Adipocyte (in vitro differentiated cells): ENCODE measurements around the gene IL18BP.

ENCODE experiments used
- DNase-seq: peaks from one replicate; pipeline ENCODE4 v3.0.0-alpha.2; 2015; ENCODE audit warnings: low read depth
- H3K27me3 ChIP-seq: replicated peaks from 2 replicates; pipeline ENCODE4 v1.7.0; 2013; ENCODE audit warnings: mild to moderate bottlenecking, low read length, moderate library complexity; ENCODE audit not compliant: control insufficient read depth, insufficient read depth
- H3K36me3 ChIP-seq: 2 replicates; pipeline ENCODE4 v1.7.0; 2013; ENCODE audit warnings: low read length, mild to moderate bottlenecking, moderate library complexity; ENCODE audit not compliant: control insufficient read depth, insufficient read depth, severe bottlenecking
- H3K4me1 ChIP-seq: 2 replicates; pipeline ENCODE4 v1.7.0; 2013; ENCODE audit warnings: mild to moderate bottlenecking, low read length, moderate library complexity; ENCODE audit not compliant: control insufficient read depth, insufficient read depth
- H3K4me3 ChIP-seq: 2 replicates; pipeline ENCODE4 v1.7.0; 2013; ENCODE audit warnings: mild to moderate bottlenecking, low read length, moderate library complexity
- H3K9ac ChIP-seq: 2 replicates; pipeline ENCODE4 v1.7.0; 2013; ENCODE audit warnings: mild to moderate bottlenecking, low read length, moderate library complexity
- H3K9me3 ChIP-seq: 2 replicates; pipeline ENCODE4 v1.7.0; 2013; ENCODE audit warnings: mild to moderate bottlenecking, low read length, moderate library complexity; ENCODE audit not compliant: control insufficient read depth

IL18BP gene

DNA sequence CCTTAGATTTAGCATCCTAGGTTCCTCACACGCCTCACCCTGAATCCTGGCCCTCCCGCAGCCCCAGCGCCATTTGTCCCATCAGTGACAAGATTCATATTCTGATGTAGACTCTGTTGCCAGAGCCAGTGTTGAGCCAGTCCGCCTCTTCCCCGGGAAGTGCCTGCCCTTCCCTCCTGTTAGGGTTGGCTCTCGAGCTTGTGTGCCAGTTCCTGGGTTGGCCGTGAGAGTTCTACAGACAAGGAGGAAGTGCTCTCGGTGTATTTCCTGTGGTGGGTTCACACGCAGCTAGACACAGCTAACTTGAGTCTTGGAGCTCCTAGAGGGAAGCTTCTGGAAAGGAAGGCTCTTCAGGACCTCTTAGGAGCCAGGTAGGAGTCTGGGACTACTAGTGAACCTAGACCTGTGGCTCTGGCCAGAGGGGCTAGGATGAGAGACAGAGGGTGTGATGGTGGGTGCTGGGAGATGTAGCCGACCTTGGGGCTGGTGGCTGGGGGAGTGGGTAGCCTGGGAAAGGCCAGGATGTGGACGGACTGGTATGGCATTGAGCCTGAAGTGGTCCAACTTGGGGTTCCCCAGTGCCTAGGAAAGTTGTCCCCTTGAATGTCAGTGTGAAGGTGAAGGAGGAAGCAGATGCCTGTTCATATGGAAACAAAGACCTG lies at the start of gene IL18BP:
IL18BP (plus strand) TSS at position 261 of the 662 bp plus-strand sequence. CDS start 1,076 bp downstream, outside the sequence.
- H3K4me3 ChIP-seq: peak within 1 kb of the TSS; percentile 25
- H3K4me1 ChIP-seq: peaks cover 9% of the 10 kb centered on the region
- no peak for DNase-seq
- no peaks in the 10 kb centered on the region for H3K9me3 ChIP-seq
- no peaks in the 10 kb centered on the region for H3K27me3 ChIP-seq
- H3K36me3 ChIP-seq: peaks cover 22% of the 10 kb centered on the region
- H3K9ac ChIP-seq: peak within 1 kb of the TSS; percentile 20

DNA sequence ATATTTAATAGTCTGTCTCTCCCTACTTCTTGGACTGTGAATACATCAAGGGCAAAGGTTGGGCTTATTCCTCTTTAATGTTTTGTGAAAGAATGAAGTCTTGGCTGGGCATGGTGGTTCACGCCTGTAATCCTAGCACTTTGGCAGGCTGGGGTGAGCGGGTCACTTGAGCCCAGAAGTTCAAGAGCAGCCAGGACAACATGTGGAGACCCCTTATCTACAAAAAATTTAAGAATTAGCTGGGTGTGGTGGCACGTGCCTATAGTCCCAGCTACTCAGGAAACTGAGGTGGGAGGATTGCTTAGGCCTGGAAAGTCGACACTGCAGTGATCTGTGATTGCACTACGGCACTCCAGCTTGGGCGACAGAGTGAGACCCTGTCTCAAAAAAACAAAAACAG lies 49.7 kb upstream of the IL18BP start:
- no peak for DNase-seq
- no peak overlapping the region for H3K4me3 ChIP-seq

GRCh38 chr11:71951741-71952310 lies 46.9 kb upstream of the IL18BP start:
- no peaks in the 10 kb centered on the region for H3K9me3 ChIP-seq
- DNase-seq: no peak
- H3K36me3 ChIP-seq: no peaks in the 10 kb centered on the region
- H3K4me1 ChIP-seq: peaks cover 16% of the 10 kb centered on the region
- no peak overlapping the region for H3K4me3 ChIP-seq
- no peak overlapping the region for H3K9ac ChIP-seq
- no peaks in the 10 kb centered on the region for H3K27me3 ChIP-seq

More for the DNA sequence above, 49.7 kb upstream of the IL18BP start:
- no peaks in the 10 kb centered on the region for H3K27me3 ChIP-seq
- H3K4me1 ChIP-seq: peaks cover 34% of the 10 kb centered on the region
- H3K9ac ChIP-seq: no peak overlapping the region
- H3K9me3 ChIP-seq: no peaks in the 10 kb centered on the region
- H3K36me3 ChIP-seq: no peaks in the 10 kb centered on the region

- Histone ChIP-seq H3K4me3 (no peak overlapping the region), H3K9me3 (no peaks in the 10 kb centered on the region), H3K36me3 (peaks cover 7% of the 10 kb centered on the region), H3K4me1 (no peaks in the 10 kb centered on the region), H3K27me3 (no peaks in the 10 kb centered on the region), H3K9ac (no peak overlapping the region)
- DNase-seq: no peak
Observed at GRCh38 chr11:71955898-71956456, 42.7 kb upstream of the IL18BP start.

- H3K36me3 ChIP-seq: peaks cover 36% of the 10 kb centered on the region
- DNase-seq: peak; percentile 58
- H3K9ac ChIP-seq: no peak overlapping the region
- H3K27me3 ChIP-seq: no peaks in the 10 kb centered on the region
- no peaks in the 10 kb centered on the region for H3K9me3 ChIP-seq
- no peak overlapping the region for H3K4me3 ChIP-seq
- no peaks in the 10 kb centered on the region for H3K4me1 ChIP-seq
Observed at GRCh38 chr11:71962428-71963038, 36.2 kb upstream of the IL18BP start.

- no peaks in the 10 kb centered on the region for H3K27me3 ChIP-seq
- H3K36me3 ChIP-seq: peaks cover 42% of the 10 kb centered on the region
Observed at GRCh38 chr11:71963468-71963867, 35.2 kb upstream of the IL18BP start.

GRCh38 chr11:71964641-71965040 lies 34.1 kb upstream of the IL18BP start:
- Histone ChIP-seq H3K9ac (no peak overlapping the region), H3K36me3 (peaks cover 51% of the 10 kb centered on the region), H3K9me3 (no peaks in the 10 kb centered on the region), H3K4me3 (no peak overlapping the region), H3K27me3 (no peaks in the 10 kb centered on the region), H3K4me1 (no peaks in the 10 kb centered on the region)
- no peak for DNase-seq

More at GRCh38 chr11:71963468-71963867, 35.2 kb upstream of the IL18BP start:
- Histone ChIP-seq H3K4me3 (no peak overlapping the region), H3K9me3 (no peaks in the 10 kb centered on the region), H3K9ac (no peak overlapping the region), H3K4me1 (no peaks in the 10 kb centered on the region)
- no peak for DNase-seq

DNA sequence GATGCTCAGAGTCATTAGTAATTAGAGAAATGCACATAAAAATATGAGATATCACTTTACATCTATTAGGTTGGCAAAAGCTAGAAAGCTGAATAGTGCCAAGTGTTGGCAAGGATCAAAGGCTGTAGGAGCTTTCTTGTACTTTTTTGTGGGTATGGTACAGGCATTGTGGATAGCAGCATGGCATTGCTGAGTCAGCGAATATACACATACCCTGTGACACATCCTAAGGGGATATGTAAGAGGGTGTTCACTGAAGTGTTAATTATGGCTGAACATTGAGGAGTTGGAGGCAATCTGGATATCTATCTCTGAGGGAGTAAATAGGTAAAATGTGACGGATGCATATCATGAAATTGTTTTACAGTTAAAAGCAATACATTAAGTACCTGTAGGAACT lies 27.0 kb upstream of the IL18BP start:
- Histone ChIP-seq H3K36me3 (peaks cover 31% of the 10 kb centered on the region), H3K4me3 (no peak overlapping the region), H3K9me3 (no peaks in the 10 kb centered on the region), H3K27me3 (no peaks in the 10 kb centered on the region), H3K4me1 (no peaks in the 10 kb centered on the region), H3K9ac (no peak overlapping the region)
- DNase-seq: no peak

- no peaks in the 10 kb centered on the region for H3K27me3 ChIP-seq
- peaks cover 12% of the 10 kb centered on the region for H3K36me3 ChIP-seq
- no peaks in the 10 kb centered on the region for H3K4me1 ChIP-seq
- no peak for DNase-seq
- H3K9ac ChIP-seq: no peak overlapping the region
- no peaks in the 10 kb centered on the region for H3K9me3 ChIP-seq
- no peak overlapping the region for H3K4me3 ChIP-seq
Observed at GRCh38 chr11:71976551-71976950, 22.2 kb upstream of the IL18BP start.

DNA sequence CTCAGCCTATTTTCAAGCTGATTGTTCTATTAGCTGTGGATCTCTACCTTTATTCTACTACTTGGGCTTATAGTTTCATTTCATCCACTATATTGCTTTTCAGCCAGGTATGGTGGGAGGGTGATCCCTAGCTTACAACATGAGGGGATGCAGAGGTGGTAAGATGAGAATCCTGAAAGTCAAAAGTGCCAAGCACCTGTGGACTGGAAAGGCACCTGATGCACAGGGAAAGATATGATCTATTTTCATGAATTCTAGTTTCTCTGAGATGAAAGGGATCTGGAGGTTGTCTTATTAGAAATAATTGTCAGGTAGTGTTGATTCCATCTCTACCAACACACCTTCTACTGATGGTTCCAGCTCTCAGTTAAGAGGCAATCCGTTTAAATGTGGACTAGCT lies 21.6 kb upstream of the IL18BP start:
- peaks cover 12% of the 10 kb centered on the region for H3K36me3 ChIP-seq
- H3K9me3 ChIP-seq: no peaks in the 10 kb centered on the region
- no peak overlapping the region for H3K4me3 ChIP-seq
- DNase-seq: no peak
- H3K9ac ChIP-seq: no peak overlapping the region
- no peaks in the 10 kb centered on the region for H3K4me1 ChIP-seq
- H3K27me3 ChIP-seq: no peaks in the 10 kb centered on the region

DNA sequence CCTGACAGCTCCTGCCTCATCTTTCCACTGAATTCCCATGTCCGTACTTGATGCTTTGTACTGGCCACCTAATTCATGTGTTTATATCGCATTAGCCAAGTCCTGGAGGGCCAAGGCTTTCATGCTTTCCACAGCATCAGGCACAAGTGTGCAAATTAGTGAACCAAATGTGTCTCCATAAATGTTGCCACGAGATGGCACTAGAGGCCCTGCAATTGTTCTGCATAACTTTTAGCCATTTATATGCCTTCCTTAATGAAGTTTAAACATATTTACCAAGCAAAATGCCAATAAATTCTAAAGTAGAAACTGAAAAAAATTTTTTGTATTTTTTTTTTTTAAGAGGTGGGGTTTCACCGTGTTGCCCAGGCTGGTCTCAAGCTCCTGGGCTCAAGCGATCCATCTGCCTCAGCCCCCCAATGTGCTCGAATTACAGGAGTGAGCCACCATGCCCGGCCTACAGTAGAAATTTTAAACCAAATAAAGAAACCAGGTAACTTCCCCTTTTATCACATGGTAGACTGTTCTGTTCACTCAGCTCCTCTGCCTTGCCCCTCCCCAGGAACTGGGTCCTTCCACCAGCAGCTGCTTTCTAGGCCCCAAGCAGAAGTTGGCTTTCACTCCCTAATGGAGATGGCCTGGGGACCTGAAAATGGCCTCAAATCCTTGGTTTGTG lies 20.8 kb upstream of the IL18BP start:
- peak; percentile 80 for DNase-seq
- peaks cover 12% of the 10 kb centered on the region for H3K36me3 ChIP-seq

More for the DNA sequence above, 20.8 kb upstream of the IL18BP start:
- H3K27me3 ChIP-seq: no peaks in the 10 kb centered on the region
- H3K9ac ChIP-seq: no peak overlapping the region
- H3K4me1 ChIP-seq: no peaks in the 10 kb centered on the region
- H3K9me3 ChIP-seq: no peaks in the 10 kb centered on the region
- no peak overlapping the region for H3K4me3 ChIP-seq
